Type B pancreatic cell (in vitro differentiated cells): ENCODE results near the gene AMPH. TPM values are rescaled to one million over a fixed set of nuclear protein-coding genes. Genes with fewer than 3 reads are reported as not detected.

ENCODE experiments used
- DNase-seq: peaks from one replicate; pipeline ENCODE4 v3.0.0; 2021; ENCODE audit warnings: mixed read lengths; ENCODE audit not compliant: unreplicated experiment; ENCODE audit errors: extremely low spot score
- H3K27ac Mint-ChIP-seq: 2 replicates; pipeline ENCODE4 v1.8.0; 2021; ENCODE audit warnings: mild to moderate bottlenecking, mixed read lengths
- H3K27me3 Mint-ChIP-seq: 2 replicates; pipeline ENCODE4 v1.8.0; 2021; ENCODE audit warnings: mixed read lengths
- H3K36me3 Mint-ChIP-seq: 2 replicates; pipeline ENCODE4 v1.8.0; 2021; ENCODE audit warnings: mixed read lengths
- H3K4me1 Mint-ChIP-seq: one replicate; pipeline ENCODE4 v1.8.0; 2021; ENCODE audit warnings: mixed read lengths; ENCODE audit not compliant: unreplicated experiment
- H3K4me3 Mint-ChIP-seq: 2 replicates; pipeline ENCODE4 v1.8.0; 2021; ENCODE audit warnings: mild to moderate bottlenecking, mixed read lengths
- H3K9me3 Mint-ChIP-seq: 2 replicates; pipeline ENCODE4 v1.8.0; 2021; ENCODE audit warnings: mixed read lengths
- CTCF ChIP-seq: fragments of 200-600 bp; sonication (generic); conservative IDR thresholded peaks from 2 replicates; pipeline ENCODE4 v1.5.0; 2021; ENCODE audit warnings: antibody characterized with exemption, mild to moderate bottlenecking
- total RNA-seq: library from RNA; stranded (reverse); gene quantifications from 2 replicates; pipeline ENCODE4 v1.2.1, GENCODE V29; 2021; ENCODE audit warnings: low replicate concordance

AMPH gene
- total RNA-seq, 1 donor from 2014 or later, result 19.9 TPM

DNA sequence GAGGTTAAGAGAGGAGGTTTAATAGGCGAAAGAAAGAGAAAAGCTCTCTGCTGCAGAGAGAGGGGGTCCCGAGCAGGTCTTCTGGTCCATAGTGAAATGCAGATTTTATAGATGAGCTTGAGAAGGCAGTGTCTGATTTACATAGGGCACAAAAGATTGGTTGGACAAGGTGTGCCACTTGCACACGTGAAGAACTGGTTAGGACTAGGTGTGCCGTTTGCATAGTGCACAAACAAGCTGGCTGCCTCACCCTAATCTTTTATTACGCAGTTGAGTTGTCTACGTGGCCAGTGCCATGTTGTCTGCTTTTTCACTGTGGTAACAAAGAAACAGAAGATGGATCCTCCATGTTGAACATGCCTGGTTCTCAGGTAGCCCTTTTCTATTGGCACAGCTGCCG, 82.6 kb downstream of the AMPH start:
- no peak for DNase-seq
- H3K27me3 Mint-ChIP-seq, result peaks cover 6% of the 10 kb centered on the region

DNA sequence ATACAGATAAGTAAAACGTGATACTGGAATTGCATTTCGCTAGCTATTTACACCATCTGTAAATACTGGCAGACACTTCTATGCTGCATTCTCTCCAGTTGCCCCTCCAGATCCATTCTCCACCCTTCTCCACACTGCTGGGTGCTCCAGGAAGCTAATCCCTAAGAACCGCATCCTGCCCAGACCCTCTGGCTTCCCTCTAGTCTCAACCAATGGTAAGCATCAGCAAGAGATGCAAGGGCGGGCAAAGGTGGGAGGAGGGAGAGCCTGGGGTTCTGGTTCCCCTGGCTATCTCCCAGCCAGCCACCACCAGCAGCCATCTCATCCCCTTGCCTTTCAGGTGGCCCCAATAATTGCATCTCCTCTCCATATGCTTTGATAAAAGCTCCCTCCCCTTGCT, 84.4 kb downstream of the AMPH start:
- TF ChIP-seq CTCF, result no peak
- Mint-ChIP-seq H3K4me1 (peaks cover 10% of the 10 kb centered on the region), H3K36me3 (no peaks in the 10 kb centered on the region), H3K9me3 (no peaks in the 10 kb centered on the region), H3K4me3 (no peak overlapping the region), H3K27me3 (peaks cover 3% of the 10 kb centered on the region), H3K27ac (no peak overlapping the region)
- no peak for DNase-seq

More for the DNA sequence above, 82.6 kb downstream of the AMPH start:
- Mint-ChIP-seq H3K36me3 (no peaks in the 10 kb centered on the region), H3K4me1 (peaks cover 14% of the 10 kb centered on the region), H3K27ac (no peak overlapping the region), H3K4me3 (no peak overlapping the region), H3K9me3 (no peaks in the 10 kb centered on the region)
- no peak for TF ChIP-seq CTCF

GRCh38 chr7:38545977-38546376, 85.2 kb downstream of the AMPH start:
- peaks cover 3% of the 10 kb centered on the region for H3K27me3 Mint-ChIP-seq

GRCh38 chr7:38542156-38542555, 89.0 kb downstream of the AMPH start:
- no peak overlapping the region for H3K27ac Mint-ChIP-seq
- no peaks in the 10 kb centered on the region for H3K9me3 Mint-ChIP-seq
- H3K4me1 Mint-ChIP-seq, result no peaks in the 10 kb centered on the region
- peaks cover 3% of the 10 kb centered on the region for H3K27me3 Mint-ChIP-seq
- TF ChIP-seq CTCF, result no peak
- no peak overlapping the region for H3K4me3 Mint-ChIP-seq
- DNase-seq, result no peak
- H3K36me3 Mint-ChIP-seq, result no peaks in the 10 kb centered on the region

More at GRCh38 chr7:38545977-38546376, 85.2 kb downstream of the AMPH start:
- H3K36me3 Mint-ChIP-seq, result no peaks in the 10 kb centered on the region
- H3K4me1 Mint-ChIP-seq, result peaks cover 4% of the 10 kb centered on the region
- no peak for DNase-seq
- H3K9me3 Mint-ChIP-seq, result no peaks in the 10 kb centered on the region
- no peak overlapping the region for H3K4me3 Mint-ChIP-seq
- no peak overlapping the region for H3K27ac Mint-ChIP-seq
- TF ChIP-seq CTCF, result no peak

- H3K36me3 Mint-ChIP-seq, result no peaks in the 10 kb centered on the region
- no peak overlapping the region for H3K27ac Mint-ChIP-seq
- no peak for TF ChIP-seq CTCF
- peaks cover 3% of the 10 kb centered on the region for H3K27me3 Mint-ChIP-seq
- H3K4me1 Mint-ChIP-seq, result no peaks in the 10 kb centered on the region
- H3K4me3 Mint-ChIP-seq, result no peak overlapping the region
- no peaks in the 10 kb centered on the region for H3K9me3 Mint-ChIP-seq
- DNase-seq, result no peak
These were observed 89.7 kb downstream of the AMPH start for GRCh38 chr7:38541440-38541839.
